22Rv1 (cell line): ENCODE measurements around the gene NCAN.

Source experiments
- ZFX ChIP-seq: fragments of 450-650 bp; IDR thresholded peaks from 2 replicates; pipeline ENCODE4 v1.6.1; 2017; ENCODE audit warnings: antibody characterized with exemption, borderline replicate concordance
- TF ChIP-seq, protein P1 (sequence below): fragments of 450-650 bp; IDR thresholded peaks from 2 replicates; pipeline ENCODE4 v1.5.1; 2017; ENCODE audit warnings: mild to moderate bottlenecking

- TF ChIP-seq, protein P1, sequence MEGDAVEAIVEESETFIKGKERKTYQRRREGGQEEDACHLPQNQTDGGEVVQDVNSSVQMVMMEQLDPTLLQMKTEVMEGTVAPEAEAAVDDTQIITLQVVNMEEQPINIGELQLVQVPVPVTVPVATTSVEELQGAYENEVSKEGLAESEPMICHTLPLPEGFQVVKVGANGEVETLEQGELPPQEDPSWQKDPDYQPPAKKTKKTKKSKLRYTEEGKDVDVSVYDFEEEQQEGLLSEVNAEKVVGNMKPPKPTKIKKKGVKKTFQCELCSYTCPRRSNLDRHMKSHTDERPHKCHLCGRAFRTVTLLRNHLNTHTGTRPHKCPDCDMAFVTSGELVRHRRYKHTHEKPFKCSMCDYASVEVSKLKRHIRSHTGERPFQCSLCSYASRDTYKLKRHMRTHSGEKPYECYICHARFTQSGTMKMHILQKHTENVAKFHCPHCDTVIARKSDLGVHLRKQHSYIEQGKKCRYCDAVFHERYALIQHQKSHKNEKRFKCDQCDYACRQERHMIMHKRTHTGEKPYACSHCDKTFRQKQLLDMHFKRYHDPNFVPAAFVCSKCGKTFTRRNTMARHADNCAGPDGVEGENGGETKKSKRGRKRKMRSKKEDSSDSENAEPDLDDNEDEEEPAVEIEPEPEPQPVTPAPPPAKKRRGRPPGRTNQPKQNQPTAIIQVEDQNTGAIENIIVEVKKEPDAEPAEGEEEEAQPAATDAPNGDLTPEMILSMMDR = no peak
- no peak for TF ChIP-seq ZFX
Measured at GRCh38 chr19:19270749-19271571, 59.2 kb downstream of the NCAN start.
